ENCODE results near the gene CSDE1. TPM values are rescaled to one million over a fixed set of nuclear protein-coding genes. Genes with fewer than 3 reads are reported as not detected.

Gene CSDE1
- total and polyA plus RNA-seq, 2 donors (not counting 3 experiments of a cell fraction or from before 2014, with no cell fraction given): 129 to 492 TPM

DNA sequence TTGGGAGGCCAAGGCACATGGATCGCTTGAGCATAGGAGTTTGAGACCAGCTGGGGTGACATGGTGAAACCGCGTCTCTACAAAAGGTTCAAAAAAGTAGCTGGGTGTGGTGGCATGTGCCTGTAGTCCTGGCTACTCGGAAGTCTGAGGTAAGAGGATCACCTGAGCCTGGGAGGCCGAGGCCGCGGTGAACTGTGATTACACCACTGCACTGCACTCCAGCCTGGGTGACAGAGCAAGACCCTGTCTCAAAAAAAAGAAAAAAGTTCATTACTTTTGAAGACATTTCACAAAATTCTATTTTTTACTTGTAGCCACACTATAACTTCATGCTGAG, 85.9 kb downstream of the CSDE1 start:
- Histone ChIP-seq H3K27me3 (ENCODE audit: control insufficient read depth in 2 of 2, insufficient read depth in 2 of 2, low read length in 2 of 2) (peaks cover 12 to 14% of the 10 kb centered on the region in 2 experiments), H3K9ac (replicated peaks; ENCODE audit: extremely low read depth, insufficient read depth, low read length) (no peak overlapping the region), H3K27ac (ENCODE audit: insufficient read depth, low read depth, low read length) (no peak overlapping the region), H2AFZ (ENCODE audit: low read depth, low read length) (no peak overlapping the region), H3K4me1 (ENCODE audit: control insufficient read depth, extremely low read depth, insufficient read depth, low read length) (peaks cover 11% of the 10 kb centered on the region), H3K79me2 (ENCODE audit: control insufficient read depth, insufficient read depth, low read length) (no peaks in the 10 kb centered on the region), H3K9me3 (replicated peaks; ENCODE audit: control insufficient read depth, insufficient read depth, low read length) (no peaks in the 10 kb centered on the region), H4K20me1 (replicated peaks; ENCODE audit: control insufficient read depth, extremely low read depth, insufficient read depth, low read length) (no peaks in the 10 kb centered on the region), H3K4me2 (ENCODE audit: insufficient read depth, low read length) (no peak overlapping the region), H3K4me3 (replicated peaks in 1 of 3; ENCODE audit: insufficient read depth in 1 of 3, low read depth in 1 of 3, low read length in 3 of 3) (no peak overlapping the region), H3K36me3 (ENCODE audit: control insufficient read depth in 2 of 2, extremely low read depth in 1 of 2, insufficient read depth in 2 of 2, low read length in 2 of 2) (no peaks in the 10 kb centered on the region), H3K9me1 (replicated peaks; ENCODE audit: control insufficient read depth, extremely low read depth, insufficient read depth, low read length) (no peaks in the 10 kb centered on the region)
- BruUV-seq (replicated peaks): no TSS peak
- TF ChIP-seq FOS (IDR thresholded peaks at IDR 0.05; ENCODE audit: borderline replicate concordance, insufficient read depth, low read length) (no peak), MYC (IDR thresholded peaks at IDR 0.05; ENCODE audit: low read depth, low read length) (no peak), GATA2 (IDR thresholded peaks at IDR 0.05; ENCODE audit: insufficient read depth, insufficient read length, low read depth, low read length) (no peak)
- FAIRE-seq: no peak
- DNase-seq (ENCODE audit: low read depth, low spot score): no peak
- POLR2A ChIA-PET: no interaction called here
- dilution Hi-C loops (cut with MboI; ENCODE audit: extremely low pct_ligation_motif_present, low sequenced_read_pairs) (no loop called here), intact Hi-C loops (cut with micrococcal nuclease) (loop anchor here (2.0 to 10.0 kb wide), 4 partner anchors 45 to 393 kb away; partner anchors contain the start of genes BCAS2, NRAS and TRIM33)
- CTCF ChIA-PET: interaction anchor here (0.7 to 2.7 kb wide), 8 partner anchors 12 to 695 kb away, joined by 3 to 17 read pairs (median 6); partner anchors contain the start of gene OLFML3

DNA sequence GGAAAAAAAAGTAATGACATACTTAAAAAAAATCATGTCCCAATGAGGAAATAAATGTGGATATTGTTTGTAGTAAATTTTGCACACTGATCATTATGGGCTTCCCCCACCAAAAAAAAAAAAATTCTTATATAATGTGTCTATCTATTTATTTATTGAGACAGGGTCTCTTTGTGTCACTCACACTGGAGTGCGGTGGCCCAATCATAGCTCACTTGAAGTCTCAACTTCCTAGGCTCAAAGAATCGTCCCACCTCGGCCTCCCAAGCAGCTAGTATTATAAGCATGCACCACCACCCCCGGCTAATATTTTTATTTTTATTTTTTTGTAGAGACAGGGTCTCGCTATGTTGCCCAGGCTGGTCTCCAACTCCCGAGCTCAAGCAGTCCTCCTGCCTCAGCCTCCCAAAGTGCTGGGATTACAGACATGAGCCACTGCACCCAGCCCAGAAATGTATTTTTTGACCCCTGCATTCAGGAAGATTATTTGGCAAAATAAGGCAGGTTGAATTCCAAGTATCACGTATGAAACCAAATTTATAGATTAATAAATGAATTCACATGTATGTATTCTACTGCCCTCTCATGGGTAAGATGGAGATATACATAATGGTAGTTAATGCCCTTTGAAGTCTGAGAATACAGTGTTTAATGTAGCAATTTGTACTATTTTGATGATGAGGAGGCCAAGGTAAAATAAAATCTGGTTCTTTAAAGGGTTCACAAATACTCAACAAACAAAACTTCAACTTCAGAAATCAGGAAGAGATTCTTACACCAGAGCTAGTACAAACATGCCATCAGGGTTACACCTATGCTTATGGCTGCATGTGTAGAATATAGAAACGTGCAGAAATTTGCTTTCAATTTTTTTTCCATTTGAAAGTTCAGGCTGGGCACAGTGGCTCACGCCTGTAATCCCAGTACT, 86.5 kb downstream of the CSDE1 start:
- Histone ChIP-seq H3K9me1 (replicated peaks; ENCODE audit: control insufficient read depth, extremely low read depth, insufficient read depth, low read length) (no peaks in the 10 kb centered on the region), H4K20me1 (replicated peaks; ENCODE audit: control insufficient read depth, extremely low read depth, insufficient read depth, low read length) (no peaks in the 10 kb centered on the region), H3K27me3 (ENCODE audit: control insufficient read depth in 2 of 2, insufficient read depth in 2 of 2, low read length in 2 of 2) (peaks cover 13 to 17% of the 10 kb centered on the region in 2 experiments), H3K27ac (ENCODE audit: insufficient read depth, low read depth, low read length) (no peak overlapping the region), H3K4me2 (ENCODE audit: insufficient read depth, low read length) (no peak overlapping the region), H3K9ac (replicated peaks; ENCODE audit: extremely low read depth, insufficient read depth, low read length) (no peak overlapping the region), H3K4me1 (ENCODE audit: control insufficient read depth, extremely low read depth, insufficient read depth, low read length) (peaks cover 11% of the 10 kb centered on the region), H3K9me3 (replicated peaks; ENCODE audit: control insufficient read depth, insufficient read depth, low read length) (no peaks in the 10 kb centered on the region), H3K79me2 (ENCODE audit: control insufficient read depth, insufficient read depth, low read length) (no peaks in the 10 kb centered on the region), H3K4me3 (replicated peaks in 1 of 3; ENCODE audit: insufficient read depth in 1 of 3, low read depth in 1 of 3, low read length in 3 of 3) (no peak overlapping the region), H3K36me3 (ENCODE audit: control insufficient read depth in 2 of 2, extremely low read depth in 1 of 2, insufficient read depth in 2 of 2, low read length in 2 of 2) (no peaks in the 10 kb centered on the region), H2AFZ (ENCODE audit: low read depth, low read length) (no peak overlapping the region)
- BruUV-seq (replicated peaks): no TSS peak
- ChIA-PET CTCF (interaction anchor here (0.7 to 2.7 kb wide), 7 partner anchors 11 to 695 kb away, joined by 3 to 17 read pairs (median 6); partner anchors contain the start of gene OLFML3), POLR2A (no interaction called here)
- FAIRE-seq (no peak), DNase-seq (ENCODE audit: low read depth, low spot score) (peak; percentile 30)
- dilution Hi-C loops (cut with MboI; ENCODE audit: extremely low pct_ligation_motif_present, low sequenced_read_pairs): no loop called here
- intact Hi-C loops (cut with micrococcal nuclease): loop anchor here (2.0 to 10.0 kb wide), 4 partner anchors 46 to 394 kb away; partner anchors contain the start of genes BCAS2, NRAS and TRIM33
- TF ChIP-seq, protein P1, sequence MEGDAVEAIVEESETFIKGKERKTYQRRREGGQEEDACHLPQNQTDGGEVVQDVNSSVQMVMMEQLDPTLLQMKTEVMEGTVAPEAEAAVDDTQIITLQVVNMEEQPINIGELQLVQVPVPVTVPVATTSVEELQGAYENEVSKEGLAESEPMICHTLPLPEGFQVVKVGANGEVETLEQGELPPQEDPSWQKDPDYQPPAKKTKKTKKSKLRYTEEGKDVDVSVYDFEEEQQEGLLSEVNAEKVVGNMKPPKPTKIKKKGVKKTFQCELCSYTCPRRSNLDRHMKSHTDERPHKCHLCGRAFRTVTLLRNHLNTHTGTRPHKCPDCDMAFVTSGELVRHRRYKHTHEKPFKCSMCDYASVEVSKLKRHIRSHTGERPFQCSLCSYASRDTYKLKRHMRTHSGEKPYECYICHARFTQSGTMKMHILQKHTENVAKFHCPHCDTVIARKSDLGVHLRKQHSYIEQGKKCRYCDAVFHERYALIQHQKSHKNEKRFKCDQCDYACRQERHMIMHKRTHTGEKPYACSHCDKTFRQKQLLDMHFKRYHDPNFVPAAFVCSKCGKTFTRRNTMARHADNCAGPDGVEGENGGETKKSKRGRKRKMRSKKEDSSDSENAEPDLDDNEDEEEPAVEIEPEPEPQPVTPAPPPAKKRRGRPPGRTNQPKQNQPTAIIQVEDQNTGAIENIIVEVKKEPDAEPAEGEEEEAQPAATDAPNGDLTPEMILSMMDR (IDR thresholded peaks at IDR 0.05; ENCODE audit: extremely low read depth in 1 of 2, insufficient read depth in 1 of 2, low read depth in 1 of 2, low read length in 2 of 2): peak; percentile 9 to 26
- TF ChIP-seq POLR2A (IDR thresholded peaks at IDR 0.05; ENCODE audit: low read depth, low read length): no peak

All from endothelial cell of umbilical vein (primary cell).